ENCODE data around the gene TAS1R1. TPM values are rescaled to one million over a fixed set of nuclear protein-coding genes. Genes with fewer than 3 reads are reported as not detected.

TAS1R1 gene
- total RNA-seq, 1 donor from 2014 or later: not detected

GRCh38 chr1:6621429-6622391 is 66.6 kb downstream of the TAS1R1 start:
- no peaks in the 10 kb centered on the region for H3K27me3 ChIP-seq (ENCODE audit: low read depth)
- peak overlapping the region; percentile 44 for H3K27ac ChIP-seq (replicated peaks)
- no peaks in the 10 kb centered on the region for H3K9me3 ChIP-seq (replicated peaks)
- no peak for DNase-seq
- peaks cover 22% of the 10 kb centered on the region for H3K4me1 ChIP-seq
- H3K36me3 ChIP-seq: peaks cover 58% of the 10 kb centered on the region
- no peak for TF ChIP-seq CTCF (IDR thresholded peaks at IDR 0.05; ENCODE audit: borderline replicate concordance)
- intact Hi-C loops (cut with micrococcal nuclease): no loop called here
- no peak overlapping the region for H3K4me3 ChIP-seq

- no peak overlapping the region for H3K4me3 ChIP-seq
- no peaks in the 10 kb centered on the region for H3K9me3 ChIP-seq (replicated peaks)
- H3K36me3 ChIP-seq: peaks cover 62% of the 10 kb centered on the region
- no peaks in the 10 kb centered on the region for H3K27me3 ChIP-seq (ENCODE audit: low read depth)
- H3K27ac ChIP-seq (replicated peaks): no peak overlapping the region
- no peak for DNase-seq
- intact Hi-C loops (cut with micrococcal nuclease): no loop called here
- H3K4me1 ChIP-seq: peaks cover 30% of the 10 kb centered on the region
- no peak for TF ChIP-seq CTCF (IDR thresholded peaks at IDR 0.05; ENCODE audit: borderline replicate concordance)
Measured at GRCh38 chr1:6622396-6623152, 67.5 kb downstream of the TAS1R1 start.

- Histone ChIP-seq H3K27ac (replicated peaks) (no peak overlapping the region), H3K4me3 (no peak overlapping the region), H3K9me3 (replicated peaks) (no peaks in the 10 kb centered on the region), H3K4me1 (peaks cover 37% of the 10 kb centered on the region), H3K36me3 (peaks cover 62% of the 10 kb centered on the region), H3K27me3 (ENCODE audit: low read depth) (no peaks in the 10 kb centered on the region)
- DNase-seq: no peak
- no peak for TF ChIP-seq CTCF (IDR thresholded peaks at IDR 0.05; ENCODE audit: borderline replicate concordance)
- intact Hi-C loops (cut with micrococcal nuclease): no loop called here
Measured at GRCh38 chr1:6623269-6623965, 68.3 kb downstream of the TAS1R1 start.

GRCh38 chr1:6624710-6625583 is 69.8 kb downstream of the TAS1R1 start, which contains the start of gene THAP3:
TSS of gene THAP3 (plus strand) at chr1:6624868. CDS start at chr1:6625219, 351 bp downstream.
- H3K36me3 ChIP-seq: peaks cover 62% of the 10 kb centered on the region
- intact Hi-C loops (cut with micrococcal nuclease): no loop called here
- H3K27me3 ChIP-seq (ENCODE audit: low read depth): no peaks in the 10 kb centered on the region

More at GRCh38 chr1:6624710-6625583, 69.8 kb downstream of the TAS1R1 start, which contains the start of gene THAP3:
- peak within 1 kb of the TSS; percentile 90 for H3K27ac ChIP-seq (replicated peaks)
- peak; percentile 90 for DNase-seq
- H3K4me3 ChIP-seq: peak within 1 kb of the TSS; percentile 88
- TF ChIP-seq CTCF (IDR thresholded peaks at IDR 0.05; ENCODE audit: borderline replicate concordance): no peak
- H3K4me1 ChIP-seq: peaks cover 37% of the 10 kb centered on the region
- H3K9me3 ChIP-seq (replicated peaks): no peaks in the 10 kb centered on the region
